CD4-positive, alpha-beta T cell (primary cell): ENCODE data around the gene PCID2. TPM values are rescaled to one million over a fixed set of nuclear protein-coding genes. Genes with fewer than 3 reads are reported as not detected.

ENCODE experiments used
- ATAC-seq: fragments of 200-7000 bp; cut with Tn5 transposase; one replicate; pipeline ENCODE4 v1.10.0; 2022; ENCODE audit warnings: mild to moderate bottlenecking; ENCODE audit not compliant: poor library complexity
- CTCF ChIA-PET: fragments of 350-600 bp; sonication (Branson Sonifier 250); formaldehyde crosslinking; loops from one replicate; lab custom pipeline; 2021; ENCODE audit warnings: antibody characterized with exemption, inconsistent platforms; lab: Charles Lee
- POLR2A ChIA-PET: fragments of 350-600 bp; sonication (Branson Sonifier 250); formaldehyde crosslinking; loops from one replicate; lab custom pipeline; 2021; ENCODE audit warnings: antibody characterized with exemption, inconsistent platforms; lab: Charles Lee
- DNase-seq, 14 experiments: peaks; one replicate each; pipeline ENCODE4 v3.0.0-alpha.2; 2013 to 2020; ENCODE audit warnings: mixed read lengths in 2 of 14
- H3K27ac ChIP-seq, 2 donors: one replicate each; pipeline versions ENCODE4 v1.5.1 to v1.7.0; 2013; ENCODE audit warnings: low read length in 2 of 2, low read depth in 1 of 2, mild to moderate bottlenecking in 1 of 2
- H3K27me3 ChIP-seq, 2 experiments: 1 replicate in 1 of 2; 2 replicates in 1 of 2; pipeline versions ENCODE4 v1.6.1 to v1.7.0; 2013; ENCODE audit warnings: low read length in 2 of 2, control low read depth in 1 of 2, mild to moderate bottlenecking in 1 of 2, moderate library complexity in 1 of 2; ENCODE audit not compliant: insufficient read depth in 2 of 2, control insufficient read depth in 1 of 2
- H3K36me3 ChIP-seq: one replicate; pipeline ENCODE4 v1.6.1; 2013; ENCODE audit warnings: low read length, control low read depth; ENCODE audit not compliant: insufficient read depth
- H3K4me1 ChIP-seq: one replicate; pipeline ENCODE4 v1.6.1; 2013; ENCODE audit warnings: low read length, control low read depth; ENCODE audit not compliant: insufficient read depth
- H3K4me3 ChIP-seq: one replicate; pipeline ENCODE4 v1.5.1; 2013; ENCODE audit warnings: mild to moderate bottlenecking, low read length, moderate library complexity
- H3K9me3 ChIP-seq, 2 experiments: 1 replicate in 1 of 2; 2 replicates in 1 of 2; pipeline versions ENCODE4 v1.6.1 to v1.7.0; 2013; ENCODE audit warnings: low read length in 2 of 2, mild to moderate bottlenecking in 2 of 2, control low read depth in 1 of 2, moderate library complexity in 1 of 2; ENCODE audit not compliant: control insufficient read depth in 1 of 2, insufficient read depth in 1 of 2
- H3K27ac Mint-ChIP-seq: one replicate; pipeline ENCODE4 v1.8.0; 2020; ENCODE audit warnings: mixed read lengths
- H3K27me3 Mint-ChIP-seq: one replicate; pipeline ENCODE4 v1.8.0; 2021; ENCODE audit warnings: mixed read lengths
- H3K36me3 Mint-ChIP-seq: one replicate; pipeline ENCODE4 v1.8.0; 2021; ENCODE audit warnings: low read depth, mixed read lengths
- H3K4me1 Mint-ChIP-seq: one replicate; pipeline ENCODE4 v1.8.0; 2021; ENCODE audit warnings: low read depth, mixed read lengths
- H3K4me3 Mint-ChIP-seq: one replicate; pipeline ENCODE4 v1.8.0; 2020; ENCODE audit warnings: mild to moderate bottlenecking, mixed read lengths
- H3K9me3 Mint-ChIP-seq: one replicate; pipeline ENCODE4 v1.8.0; 2020; ENCODE audit warnings: mixed read lengths
- intact Hi-C, 2 experiments: fragments of 100-400 bp; cut with DNase I in 1 of 2; cut with micrococcal nuclease in 1 of 2; formaldehyde crosslinking; loops; one replicate each; pipeline versions ENCODE4 v1.15.1 to v1.9.0; 2023 to 2025; cut with DNase I, micrococcal nuclease
- total RNA-seq, 174 experiments: library from RNA in 2 of 174; stranded (reverse) in 2 of 174; gene quantifications; one replicate each; pipeline ENCODE4 v1.2.3 and lab custom pipeline; 2021 to 2026
- TF ChIP-seq, protein P1 (sequence below): fragments of 200-600 bp; IDR thresholded peaks from one replicate; pipeline ENCODE4 v1.8.0; 2022; ENCODE audit warnings: antibody characterized with exemption, mild to moderate bottlenecking

PCID2 gene
- total RNA-seq, 2 experiments from 2014 or later: 33.6 to 33.7 TPM

DNA sequence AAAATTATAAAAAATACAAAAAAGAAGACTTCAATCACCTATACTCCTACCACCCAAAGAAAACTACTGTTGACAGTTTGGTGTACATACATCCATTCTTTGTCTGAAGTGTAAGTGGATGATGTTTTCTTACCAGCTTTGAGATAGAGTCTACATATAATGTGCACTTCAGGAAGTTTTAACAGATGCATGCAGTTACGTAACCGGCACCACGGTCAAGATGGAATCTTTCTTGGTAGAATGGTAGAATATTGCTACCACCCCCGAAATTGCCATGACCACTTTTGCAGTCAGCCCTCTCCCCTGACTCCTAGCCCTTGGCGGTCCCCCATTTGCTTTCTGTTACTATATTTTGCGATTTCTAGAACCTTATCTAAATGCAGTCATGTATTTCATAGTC, 2.4 kb upstream of the PCID2 start:
- POLR2A ChIA-PET: interaction anchor here (2.9 kb wide), 1 partner anchor 57 kb away, joined by 31 read pairs; no protein-coding TSS in a partner anchor
- H3K9me3 Mint-ChIP-seq: no peaks in the 10 kb centered on the region
- peaks cover 48% of the 10 kb centered on the region for H3K4me1 Mint-ChIP-seq
- peaks cover 69% of the 10 kb centered on the region for H3K4me1 ChIP-seq
- TF ChIP-seq, protein P1, sequence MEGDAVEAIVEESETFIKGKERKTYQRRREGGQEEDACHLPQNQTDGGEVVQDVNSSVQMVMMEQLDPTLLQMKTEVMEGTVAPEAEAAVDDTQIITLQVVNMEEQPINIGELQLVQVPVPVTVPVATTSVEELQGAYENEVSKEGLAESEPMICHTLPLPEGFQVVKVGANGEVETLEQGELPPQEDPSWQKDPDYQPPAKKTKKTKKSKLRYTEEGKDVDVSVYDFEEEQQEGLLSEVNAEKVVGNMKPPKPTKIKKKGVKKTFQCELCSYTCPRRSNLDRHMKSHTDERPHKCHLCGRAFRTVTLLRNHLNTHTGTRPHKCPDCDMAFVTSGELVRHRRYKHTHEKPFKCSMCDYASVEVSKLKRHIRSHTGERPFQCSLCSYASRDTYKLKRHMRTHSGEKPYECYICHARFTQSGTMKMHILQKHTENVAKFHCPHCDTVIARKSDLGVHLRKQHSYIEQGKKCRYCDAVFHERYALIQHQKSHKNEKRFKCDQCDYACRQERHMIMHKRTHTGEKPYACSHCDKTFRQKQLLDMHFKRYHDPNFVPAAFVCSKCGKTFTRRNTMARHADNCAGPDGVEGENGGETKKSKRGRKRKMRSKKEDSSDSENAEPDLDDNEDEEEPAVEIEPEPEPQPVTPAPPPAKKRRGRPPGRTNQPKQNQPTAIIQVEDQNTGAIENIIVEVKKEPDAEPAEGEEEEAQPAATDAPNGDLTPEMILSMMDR: no peak
- H3K36me3 ChIP-seq: peaks cover 19% of the 10 kb centered on the region
- H3K27me3 Mint-ChIP-seq: no peaks in the 10 kb centered on the region
- H3K27ac Mint-ChIP-seq: peak overlapping the region; percentile 89
- intact Hi-C loops: loop anchor here (2.0 kb wide), 2 partner anchors 242 to 268 kb away; partner anchors contain the start of gene MCF2L (in 2 of the 2)
- peak overlapping the region; percentile 81 for H3K4me3 Mint-ChIP-seq
- no peak for DNase-seq
- H3K27ac ChIP-seq: no peak overlapping the region
- CTCF ChIA-PET: no interaction called here
- no peaks in the 10 kb centered on the region for H3K27me3 ChIP-seq
- no peak overlapping the region for H3K4me3 ChIP-seq
- no peak for ATAC-seq
- no peaks in the 10 kb centered on the region for H3K9me3 ChIP-seq
- H3K36me3 Mint-ChIP-seq: peaks cover 42% of the 10 kb centered on the region

DNA sequence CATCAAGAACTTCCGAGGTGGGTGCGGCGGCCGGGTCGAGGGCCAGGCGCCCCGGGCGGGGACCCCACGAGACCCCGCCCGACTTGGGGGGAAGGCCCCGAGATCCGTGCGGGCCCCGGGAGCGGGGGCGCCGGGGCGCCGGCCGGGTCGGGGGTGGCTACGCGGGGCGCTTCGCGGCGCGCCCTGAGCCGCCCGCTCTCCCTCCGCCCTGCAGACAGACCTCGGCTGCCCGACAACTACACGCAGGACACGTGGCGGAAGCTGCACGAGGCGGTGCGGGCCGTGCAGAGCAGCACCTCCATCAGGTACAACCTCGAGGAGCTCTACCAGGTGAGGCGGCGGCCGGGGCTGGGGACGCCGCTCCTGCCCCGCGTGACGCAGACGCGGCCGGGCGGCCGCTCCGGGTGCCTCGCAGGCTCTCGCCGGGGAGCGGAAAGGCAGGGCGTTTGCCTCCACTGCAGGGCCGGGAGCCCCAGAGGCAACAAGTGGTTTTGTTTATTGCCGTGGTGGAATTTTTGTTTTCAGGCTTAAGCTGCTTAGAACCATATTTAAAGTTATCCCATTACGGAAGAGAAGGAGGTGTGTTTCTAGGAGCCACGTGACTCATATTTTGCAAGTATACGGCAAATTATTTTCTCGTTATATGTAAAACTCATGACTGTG, 1.4 kb upstream of the PCID2 start:
- CTCF ChIA-PET: interaction anchor here (0.8 kb wide), 1 partner anchor 25 kb away, joined by 3 read pairs; no protein-coding TSS in a partner anchor
- POLR2A ChIA-PET: interaction anchor here (0.6 to 3.3 kb wide), 22 partner anchors 10 to 315 kb away, joined by 3 to 31 read pairs (median 5); partner anchors contain the start of genes LAMP1 and MCF2L
- no peaks in the 10 kb centered on the region for H3K9me3 ChIP-seq
- Mint-ChIP-seq H3K27me3 (no peaks in the 10 kb centered on the region), H3K27ac (peak overlapping the region; percentile 89), H3K36me3 (peaks cover 52% of the 10 kb centered on the region), H3K9me3 (no peaks in the 10 kb centered on the region), H3K4me3 (peak overlapping the region; percentile 85), H3K4me1 (peaks cover 57% of the 10 kb centered on the region)
- TF ChIP-seq, protein P1: no peak
- no peaks in the 10 kb centered on the region for H3K27me3 ChIP-seq
- ATAC-seq (peak; percentile 72), DNase-seq (peak; percentile 53 to 94 (median 74))
- intact Hi-C loops: loop anchor here (2.0 to 10.0 kb wide), 6 partner anchors 58 to 523 kb away; partner anchors contain the start of genes MCF2L (in 2 of the 2) and DCUN1D2 (in 1 of the 2)
- H3K4me3 ChIP-seq: peak overlapping the region; percentile 71
- H3K36me3 ChIP-seq: peaks cover 24% of the 10 kb centered on the region
- peak overlapping the region; percentile 55 to 56 for H3K27ac ChIP-seq
- peaks cover 65% of the 10 kb centered on the region for H3K4me1 ChIP-seq

DNA sequence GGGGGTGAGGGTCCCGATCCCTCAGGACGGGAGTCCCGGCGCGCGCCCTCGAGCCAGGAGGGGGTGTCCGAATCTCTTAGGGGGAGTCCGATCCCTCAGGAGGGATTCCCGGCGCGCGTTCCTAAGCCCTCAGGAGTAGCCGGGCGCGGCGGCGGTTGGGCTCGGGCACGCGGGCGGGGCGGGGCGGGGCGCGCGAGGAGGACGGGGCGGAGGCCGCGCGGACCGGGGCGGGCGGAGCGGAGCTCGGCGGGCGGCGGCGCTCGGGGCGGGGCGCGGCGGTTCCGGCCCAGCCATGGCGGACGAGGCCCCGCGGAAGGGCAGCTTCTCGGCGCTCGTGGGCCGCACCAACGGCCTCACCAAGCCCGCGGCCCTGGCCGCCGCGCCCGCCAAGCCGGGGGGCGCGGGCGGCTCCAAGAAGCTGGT, 878 bp upstream of the PCID2 start, which contains the start of gene CUL4A:
CUL4A (plus strand) TSS at position 278 of the 423 bp plus-strand sequence; CDS start at position 293, 15 bp downstream.
- H3K9me3 Mint-ChIP-seq: no peaks in the 10 kb centered on the region
- ChIA-PET POLR2A (interaction anchor here (0.9 to 3.3 kb wide), 19 partner anchors 12 to 281 kb away, joined by 3 to 31 read pairs (median 5); partner anchors contain the start of genes LAMP1 and MCF2L), CTCF (interaction anchor here (0.8 kb wide), 1 partner anchor 24 kb away, joined by 3 read pairs; no protein-coding TSS in a partner anchor)
- ATAC-seq: peak; percentile 48
- peaks cover 62% of the 10 kb centered on the region for H3K4me1 Mint-ChIP-seq
- H3K4me1 ChIP-seq: peaks cover 65% of the 10 kb centered on the region
- peak within 1 kb of the TSS; percentile 71 for H3K4me3 ChIP-seq
- no peaks in the 10 kb centered on the region for H3K27me3 Mint-ChIP-seq
- peak within 1 kb of the TSS; percentile 90 to 93 for H3K27ac ChIP-seq
- H3K36me3 ChIP-seq: peaks cover 28% of the 10 kb centered on the region
- intact Hi-C loops: loop anchor here (2.0 to 10.0 kb wide), 5 partner anchors 57 to 522 kb away; partner anchors contain the start of gene DCUN1D2 (in 1 of the 2)
- TF ChIP-seq, protein P1: no peak
- peaks cover 54% of the 10 kb centered on the region for H3K36me3 Mint-ChIP-seq
- H3K9me3 ChIP-seq: no peaks in the 10 kb centered on the region
- no peaks in the 10 kb centered on the region for H3K27me3 ChIP-seq
- DNase-seq: peak; percentile 42 to 90 (median 66)
- H3K27ac Mint-ChIP-seq: peak within 1 kb of the TSS; percentile 89
- H3K4me3 Mint-ChIP-seq: peak within 1 kb of the TSS; percentile 95
